ENCODE measurements around the gene MCTP2. TPM values are rescaled to one million over a fixed set of nuclear protein-coding genes. Genes with fewer than 3 reads are reported as not detected.

Gene MCTP2
- total RNA-seq, 1 donor from 2014 or later, result 6.3 TPM

DNA sequence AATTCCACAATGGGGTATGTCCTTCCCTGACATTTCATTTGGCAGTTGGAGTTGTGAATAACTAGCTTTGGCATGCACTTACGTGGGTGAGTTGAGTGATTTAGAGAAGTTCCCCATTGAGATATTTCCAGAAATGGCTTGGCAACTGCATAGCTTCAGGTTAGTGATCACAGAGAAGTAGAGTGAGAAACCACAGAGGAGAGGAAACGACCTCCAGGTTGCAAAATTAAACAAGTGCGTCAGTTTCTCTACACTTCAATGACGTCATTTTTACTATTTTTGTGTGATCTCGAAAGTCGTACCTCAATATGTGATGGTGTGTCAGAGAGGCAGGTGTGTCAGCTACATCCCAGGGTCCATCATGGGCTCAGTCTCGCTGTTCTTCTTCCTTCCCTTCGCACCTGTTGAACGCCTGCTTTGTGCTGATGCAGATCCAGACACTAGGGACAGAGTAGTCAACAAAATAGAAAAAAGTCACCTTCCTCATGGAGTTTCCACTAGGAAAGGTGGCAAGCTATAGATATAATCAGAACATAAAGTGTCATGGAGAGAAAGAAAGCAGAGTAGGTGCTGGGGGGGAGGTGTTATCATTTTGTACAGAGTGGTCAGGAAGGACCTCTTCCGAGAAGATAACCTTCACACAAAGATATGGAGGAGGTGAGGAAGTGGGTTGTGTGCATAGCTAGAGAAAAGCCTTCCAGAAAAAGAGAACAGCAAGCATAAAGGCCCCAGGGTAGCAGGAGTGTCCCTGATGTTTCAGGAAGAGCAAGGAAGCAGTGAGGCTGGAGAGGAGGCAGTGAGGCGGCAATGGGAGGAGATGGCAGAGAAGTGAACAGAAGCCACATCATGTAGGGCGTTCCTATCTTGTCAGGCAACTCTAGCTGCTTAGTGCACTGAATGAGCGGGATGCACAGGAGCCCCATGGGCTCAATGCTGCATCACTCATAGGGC, 75.6 kb downstream of the MCTP2 start:
- H3K27me3 ChIP-seq (ENCODE audit: control insufficient read depth, insufficient read depth, low read length), result no peaks in the 10 kb centered on the region
- H3K36me3 ChIP-seq (ENCODE audit: control insufficient read depth, insufficient read depth, low read length), result no peaks in the 10 kb centered on the region
- peak; percentile 54 for DNase-seq (ENCODE audit: low read depth)
- TF ChIP-seq CTCF (IDR thresholded peaks at IDR 0.05; ENCODE audit: insufficient read depth, low read length, poor library complexity, severe bottlenecking), result no peak
- no peak overlapping the region for H3K4me3 ChIP-seq (ENCODE audit: low read depth, low read length)

DNA sequence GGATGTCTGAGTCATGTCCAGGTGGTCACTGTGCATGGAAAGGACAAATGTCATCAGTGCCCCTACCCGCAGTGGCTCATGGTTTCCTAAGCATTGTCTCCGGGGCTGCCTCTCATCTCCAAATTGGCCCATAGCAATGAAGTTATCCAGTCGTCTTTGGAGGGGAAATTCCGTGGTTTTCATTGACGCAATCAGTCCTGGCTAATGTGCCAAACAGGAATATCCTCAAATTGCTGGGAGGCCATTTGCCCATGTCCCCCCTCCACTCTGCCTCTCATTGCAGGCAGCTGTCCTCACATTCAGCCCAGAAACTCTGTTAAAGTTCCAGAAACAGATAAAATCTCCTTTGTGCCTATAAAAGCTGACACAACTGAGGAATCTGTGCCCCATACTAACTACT, 81.6 kb downstream of the MCTP2 start:
- Histone ChIP-seq H3K27me3 (ENCODE audit: control insufficient read depth, insufficient read depth, low read length) (no peaks in the 10 kb centered on the region), H3K4me3 (ENCODE audit: low read depth, low read length) (no peak overlapping the region), H3K36me3 (ENCODE audit: control insufficient read depth, insufficient read depth, low read length) (no peaks in the 10 kb centered on the region)
- no peak for DNase-seq (ENCODE audit: low read depth)
- no peak for TF ChIP-seq CTCF (IDR thresholded peaks at IDR 0.05; ENCODE audit: insufficient read depth, low read length, poor library complexity, severe bottlenecking)

DNA sequence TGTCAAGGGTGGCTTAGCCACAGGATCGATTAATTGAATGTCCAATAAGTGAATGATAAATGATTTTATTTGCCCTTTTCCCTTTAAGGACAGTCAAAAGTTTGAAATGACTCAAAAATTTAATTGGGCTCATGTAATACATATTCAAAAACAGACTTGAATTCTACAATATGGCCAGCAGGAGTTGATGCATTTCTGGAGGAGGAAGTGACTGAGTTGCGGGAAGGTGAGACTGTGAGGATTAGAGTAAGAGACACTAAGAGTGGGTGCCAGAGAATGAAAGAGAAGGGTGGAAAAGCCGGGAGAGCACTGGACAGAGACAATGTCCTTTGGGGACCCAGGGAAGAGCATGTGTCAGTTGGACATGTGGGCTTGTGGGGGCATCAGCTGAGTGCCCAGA, 83.3 kb downstream of the MCTP2 start:
- no peak overlapping the region for H3K4me3 ChIP-seq (ENCODE audit: low read depth, low read length)

DNA sequence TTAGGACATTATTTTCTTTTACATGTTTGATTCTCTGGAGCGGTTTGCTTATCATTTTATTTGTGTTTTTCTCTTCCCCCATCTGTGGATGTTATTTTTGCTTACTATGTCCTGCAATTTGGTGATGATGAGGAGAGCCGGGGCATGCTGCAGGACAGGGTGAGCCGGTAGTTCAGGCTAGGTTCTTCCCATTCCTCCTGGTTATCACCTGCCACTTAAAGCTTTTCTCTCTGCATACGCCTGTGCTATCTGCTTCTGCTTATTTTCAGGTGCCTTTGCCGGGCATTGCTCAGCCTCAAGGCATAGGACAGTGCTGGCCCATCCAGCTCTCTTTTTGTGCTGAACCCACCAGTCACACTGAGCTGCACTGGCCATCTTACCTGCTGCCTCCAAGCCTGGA, 85.8 kb downstream of the MCTP2 start:
- no peak for TF ChIP-seq CTCF (IDR thresholded peaks at IDR 0.05; ENCODE audit: insufficient read depth, low read length, poor library complexity, severe bottlenecking)
- no peaks in the 10 kb centered on the region for H3K27me3 ChIP-seq (ENCODE audit: control insufficient read depth, insufficient read depth, low read length)
- DNase-seq (ENCODE audit: low read depth), result no peak
- H3K36me3 ChIP-seq (ENCODE audit: control insufficient read depth, insufficient read depth, low read length), result no peaks in the 10 kb centered on the region
- H3K4me3 ChIP-seq (ENCODE audit: low read depth, low read length), result no peak overlapping the region

More for the DNA sequence above, 83.3 kb downstream of the MCTP2 start:
- Histone ChIP-seq H3K36me3 (ENCODE audit: control insufficient read depth, insufficient read depth, low read length) (no peaks in the 10 kb centered on the region), H3K27me3 (ENCODE audit: control insufficient read depth, insufficient read depth, low read length) (no peaks in the 10 kb centered on the region)
- TF ChIP-seq CTCF (IDR thresholded peaks at IDR 0.05; ENCODE audit: insufficient read depth, low read length, poor library complexity, severe bottlenecking), result no peak
- no peak for DNase-seq (ENCODE audit: low read depth)

DNA sequence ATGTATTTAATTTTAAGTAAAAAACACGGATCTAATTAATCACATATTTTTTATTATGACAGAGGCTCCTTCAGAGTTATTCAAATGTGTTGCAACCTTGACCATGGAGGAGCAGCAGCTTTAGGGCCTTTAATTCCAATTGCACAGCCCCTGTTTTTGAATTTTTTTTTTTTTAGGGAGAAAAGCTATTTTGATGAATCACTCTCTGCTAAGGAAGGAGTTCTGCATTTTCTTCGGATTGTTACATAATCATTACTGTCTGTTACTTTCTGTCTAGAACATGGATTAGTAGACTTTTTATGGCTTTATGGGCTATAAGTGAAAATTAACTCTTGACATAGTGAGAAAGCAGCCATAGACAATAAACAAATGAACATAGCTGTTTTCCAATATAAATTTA, 90.8 kb downstream of the MCTP2 start:
- no peak for DNase-seq (ENCODE audit: low read depth)
- Histone ChIP-seq H3K36me3 (ENCODE audit: control insufficient read depth, insufficient read depth, low read length) (no peaks in the 10 kb centered on the region), H3K27me3 (ENCODE audit: control insufficient read depth, insufficient read depth, low read length) (no peaks in the 10 kb centered on the region), H3K4me3 (ENCODE audit: low read depth, low read length) (no peak overlapping the region)
- TF ChIP-seq CTCF (IDR thresholded peaks at IDR 0.05; ENCODE audit: insufficient read depth, low read length, poor library complexity, severe bottlenecking), result no peak

All from kidney epithelial cell (primary cell).